CD14-positive monocyte (primary cell): Measurements from ENCODE around the gene PSMB7. TPM values are rescaled to one million over a fixed set of nuclear protein-coding genes. Genes with fewer than 3 reads are reported as not detected.

Source experiments
- DNase-seq, 3 donors: peaks; one replicate each; pipeline ENCODE4 v3.0.0-alpha.2; 2011 to 2022
- H2AFZ ChIP-seq: 2 replicates; pipeline ENCODE4 v1.6.0; 2012; ENCODE audit warnings: mild to moderate bottlenecking, low read depth, low read length, inconsistent platforms; ENCODE audit not compliant: insufficient read depth, poor library complexity, severe bottlenecking
- H3K27ac ChIP-seq, 2 donors: 1 replicate in 1 of 2; 2 replicates in 1 of 2; pipeline ENCODE4 v1.5.1; 2012 to 2013; ENCODE audit warnings: low read length in 2 of 2, control low read depth in 1 of 2, inconsistent platforms in 1 of 2, low read depth in 1 of 2, mild to moderate bottlenecking in 1 of 2
- H3K27me3 ChIP-seq, 2 donors: one replicate each; pipeline versions ENCODE4 v1.6.0 to v1.6.1; 2011 to 2013; ENCODE audit warnings: low read length in 2 of 2; ENCODE audit not compliant: control insufficient read depth in 2 of 2, insufficient read depth in 2 of 2
- H3K36me3 ChIP-seq, 2 donors: replicated peaks in 1 of 2; 1 replicate in 1 of 2; 2 replicates in 1 of 2; pipeline versions ENCODE4 v1.5.1 to v1.6.1; 2012 to 2013; ENCODE audit warnings: low read length in 2 of 2, control low read depth in 1 of 2, inconsistent platforms in 1 of 2, mild to moderate bottlenecking in 1 of 2; ENCODE audit not compliant: insufficient read depth in 2 of 2, control insufficient read depth in 1 of 2
- H3K4me1 ChIP-seq, 2 donors: 1 replicate in 1 of 2; 2 replicates in 1 of 2; pipeline versions ENCODE4 v1.5.1 to v1.6.1; 2012 to 2013; ENCODE audit warnings: low read length in 2 of 2, control low read depth in 1 of 2, inconsistent platforms in 1 of 2, mild to moderate bottlenecking in 1 of 2, moderate library complexity in 1 of 2; ENCODE audit not compliant: insufficient read depth in 2 of 2, control insufficient read depth in 1 of 2
- H3K4me2 ChIP-seq: replicated peaks from 2 replicates; pipeline ENCODE3; 2012; ENCODE audit warnings: low read length, moderate library complexity, mild to moderate bottlenecking; ENCODE audit not compliant: poor library complexity, severe bottlenecking; ENCODE audit errors: extremely low read depth
- H3K4me3 ChIP-seq, 3 experiments: fragments of 200-600 bp in 1 of 3; sonication (generic) in 1 of 3; replicated peaks in 1 of 3; 1 replicate in 2 of 3; 2 replicates in 1 of 3; pipeline ENCODE4 v1.5.1; 2011 to 2013; ENCODE audit warnings: low read length in 3 of 3, mild to moderate bottlenecking in 3 of 3, control low read depth in 2 of 3, low read depth in 2 of 3, inconsistent platforms in 1 of 3, moderate library complexity in 1 of 3
- H3K79me2 ChIP-seq: 2 replicates; pipeline ENCODE4 v1.6.0; 2012; ENCODE audit warnings: mild to moderate bottlenecking, control low read depth, inconsistent platforms, low read length, moderate library complexity; ENCODE audit not compliant: insufficient read depth
- H3K9ac ChIP-seq: 2 replicates; pipeline ENCODE4 v1.6.0; 2017; ENCODE audit warnings: low read length, mild to moderate bottlenecking; ENCODE audit not compliant: insufficient read depth, poor library complexity, severe bottlenecking
- H3K9me3 ChIP-seq, 2 donors: replicated peaks in 1 of 2; 1 replicate in 1 of 2; 2 replicates in 1 of 2; pipeline versions ENCODE4 v1.5.1 to v1.6.1; 2012 to 2013; ENCODE audit warnings: low read length in 2 of 2, control low read depth in 1 of 2; ENCODE audit not compliant: control insufficient read depth in 1 of 2, insufficient read depth in 1 of 2
- H4K20me1 ChIP-seq: 2 replicates; pipeline ENCODE4 v1.6.0; 2012; ENCODE audit warnings: mild to moderate bottlenecking, low read length, control low read depth, moderate library complexity; ENCODE audit not compliant: insufficient read depth
- H3K27ac Mint-ChIP-seq, 7 donors: one replicate each; pipeline ENCODE4 v1.8.0; 2020; ENCODE audit warnings: mild to moderate bottlenecking in 7 of 7, mixed read lengths in 7 of 7, moderate library complexity in 6 of 7, inconsistent platforms in 2 of 7
- H3K27me3 Mint-ChIP-seq, 3 donors: one replicate each; pipeline ENCODE4 v1.8.0; 2021 to 2022; ENCODE audit warnings: low read depth in 3 of 3, mild to moderate bottlenecking in 3 of 3, mixed read lengths in 3 of 3, moderate library complexity in 3 of 3, inconsistent platforms in 1 of 3
- H3K36me3 Mint-ChIP-seq, 2 donors: one replicate each; pipeline ENCODE4 v1.8.0; 2020; ENCODE audit warnings: mixed read lengths in 2 of 2, inconsistent platforms in 1 of 2, mild to moderate bottlenecking in 1 of 2
- H3K4me1 Mint-ChIP-seq: one replicate; pipeline ENCODE4 v1.8.0; 2020; ENCODE audit warnings: mild to moderate bottlenecking, mixed read lengths
- H3K4me3 Mint-ChIP-seq, 2 donors: one replicate each; pipeline ENCODE4 v1.8.0; 2020; ENCODE audit warnings: mild to moderate bottlenecking in 2 of 2, mixed read lengths in 2 of 2, moderate library complexity in 1 of 2
- H3K9me3 Mint-ChIP-seq, 7 donors: one replicate each; pipeline ENCODE4 v1.8.0; 2020 to 2022; ENCODE audit warnings: mixed read lengths in 7 of 7, mild to moderate bottlenecking in 6 of 7, moderate library complexity in 6 of 7, inconsistent platforms in 2 of 7
- WGBS: methylation state at CpG from one replicate; pipeline ENCODE4 v1.1.5; 2013; ENCODE audit warnings: missing lambda C conversion rate; ENCODE audit not compliant: insufficient coverage; 5-methylcytosine and 5-hydroxymethylcytosine counted together
- intact Hi-C, 2 donors: fragments of 100-400 bp; cut with micrococcal nuclease; formaldehyde crosslinking; loops; one replicate each; pipeline versions ENCODE4 v1.15.0 to v1.15.1; 2023
- polyA plus RNA-seq, 3 donors: library from polyadenylated mRNA; depleted of rRNA in 1 of 3; unstranded in 2 of 3; stranded (reverse) in 1 of 3; fragments of 300-500 nt in 2 of 3; fragments of >200 nt in 1 of 3; fragmentation: Illumina TruSeq in 2 of 3; gene quantifications; 1 replicate in 2 of 3; 2 replicates in 1 of 3; pipeline ENCODE4 v1.2.3, GENCODE V29; 2012 to 2021
- TF ChIP-seq, protein P1 (sequence below): fragments of 200-600 bp; IDR thresholded peaks from one replicate; pipeline ENCODE4 v1.8.0; 2022; ENCODE audit warnings: antibody characterized with exemption, mild to moderate bottlenecking

Gene PSMB7
- polyA plus RNA-seq, 3 donors, result 129 to 194 (median 191) TPM

DNA sequence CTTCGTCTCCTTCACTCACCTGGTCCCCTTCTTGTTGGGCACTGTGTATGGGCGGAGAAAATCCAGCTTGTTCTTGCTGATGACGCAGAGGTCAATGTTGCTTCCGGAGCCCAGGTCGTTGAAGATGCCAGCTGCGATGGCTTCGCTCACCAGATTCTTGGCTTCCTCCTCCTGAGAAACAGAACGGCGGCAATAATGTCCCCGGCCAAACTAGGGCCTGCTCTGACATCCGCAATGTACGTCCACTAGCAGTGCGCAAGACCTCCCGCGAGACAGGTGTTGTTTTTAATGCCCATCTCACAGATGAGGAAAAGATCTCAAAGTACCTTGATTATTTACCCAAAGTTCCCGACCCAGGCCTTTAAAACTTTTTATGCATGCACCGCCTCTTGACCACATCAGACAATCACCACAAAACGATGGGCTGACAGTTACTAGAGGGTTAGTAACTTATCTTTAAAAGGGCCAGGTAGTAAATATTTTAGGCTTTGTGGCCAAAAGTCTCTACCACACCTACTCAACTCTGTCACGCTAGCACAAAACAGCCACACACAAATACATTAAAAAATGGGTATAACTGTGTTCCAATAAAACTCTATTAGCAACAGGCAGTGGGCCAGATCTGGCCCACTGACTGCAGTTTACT, 58.4 kb downstream of the PSMB7 start:
- H3K4me3 ChIP-seq, result no peak overlapping the region
- DNase-seq, result no peak
- peak overlapping the region in 1 of 2 donors; percentile 32 for H3K27ac ChIP-seq
- peaks cover 60 to 94% of the 10 kb centered on the region in 2 donors for H3K36me3 ChIP-seq
- WGBS, result 96% methylated on average over 14 of the region's 19 CpGs
- H3K27ac Mint-ChIP-seq, result peak overlapping the region in 4 of 7 donors; percentile 43 to 80 (median 61)
- H3K27me3 ChIP-seq, result no peaks in the 10 kb centered on the region
- no peaks in the 10 kb centered on the region for H3K9me3 ChIP-seq
- H3K4me1 Mint-ChIP-seq, result peaks cover 32% of the 10 kb centered on the region
- peaks cover 57 to 76% of the 10 kb centered on the region in 2 donors for H3K36me3 Mint-ChIP-seq
- H3K4me1 ChIP-seq, result no peaks in the 10 kb centered on the region
- H3K27me3 Mint-ChIP-seq, result peaks cover 0 to 3% (median 0%) of the 10 kb centered on the region in 3 donors
- H3K4me2 ChIP-seq, result no peak overlapping the region
- H3K79me2 ChIP-seq, result peaks cover 87% of the 10 kb centered on the region
- intact Hi-C loops, result no loop called here
- H3K9me3 Mint-ChIP-seq, result peaks cover 0 to 2% (median 0%) of the 10 kb centered on the region in 7 donors
- no peak overlapping the region for H3K4me3 Mint-ChIP-seq
- H3K9ac ChIP-seq, result no peak overlapping the region
- TF ChIP-seq, protein P1, sequence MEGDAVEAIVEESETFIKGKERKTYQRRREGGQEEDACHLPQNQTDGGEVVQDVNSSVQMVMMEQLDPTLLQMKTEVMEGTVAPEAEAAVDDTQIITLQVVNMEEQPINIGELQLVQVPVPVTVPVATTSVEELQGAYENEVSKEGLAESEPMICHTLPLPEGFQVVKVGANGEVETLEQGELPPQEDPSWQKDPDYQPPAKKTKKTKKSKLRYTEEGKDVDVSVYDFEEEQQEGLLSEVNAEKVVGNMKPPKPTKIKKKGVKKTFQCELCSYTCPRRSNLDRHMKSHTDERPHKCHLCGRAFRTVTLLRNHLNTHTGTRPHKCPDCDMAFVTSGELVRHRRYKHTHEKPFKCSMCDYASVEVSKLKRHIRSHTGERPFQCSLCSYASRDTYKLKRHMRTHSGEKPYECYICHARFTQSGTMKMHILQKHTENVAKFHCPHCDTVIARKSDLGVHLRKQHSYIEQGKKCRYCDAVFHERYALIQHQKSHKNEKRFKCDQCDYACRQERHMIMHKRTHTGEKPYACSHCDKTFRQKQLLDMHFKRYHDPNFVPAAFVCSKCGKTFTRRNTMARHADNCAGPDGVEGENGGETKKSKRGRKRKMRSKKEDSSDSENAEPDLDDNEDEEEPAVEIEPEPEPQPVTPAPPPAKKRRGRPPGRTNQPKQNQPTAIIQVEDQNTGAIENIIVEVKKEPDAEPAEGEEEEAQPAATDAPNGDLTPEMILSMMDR, result no peak
- no peak overlapping the region for H2AFZ ChIP-seq
- peaks cover 97% of the 10 kb centered on the region for H4K20me1 ChIP-seq

DNA sequence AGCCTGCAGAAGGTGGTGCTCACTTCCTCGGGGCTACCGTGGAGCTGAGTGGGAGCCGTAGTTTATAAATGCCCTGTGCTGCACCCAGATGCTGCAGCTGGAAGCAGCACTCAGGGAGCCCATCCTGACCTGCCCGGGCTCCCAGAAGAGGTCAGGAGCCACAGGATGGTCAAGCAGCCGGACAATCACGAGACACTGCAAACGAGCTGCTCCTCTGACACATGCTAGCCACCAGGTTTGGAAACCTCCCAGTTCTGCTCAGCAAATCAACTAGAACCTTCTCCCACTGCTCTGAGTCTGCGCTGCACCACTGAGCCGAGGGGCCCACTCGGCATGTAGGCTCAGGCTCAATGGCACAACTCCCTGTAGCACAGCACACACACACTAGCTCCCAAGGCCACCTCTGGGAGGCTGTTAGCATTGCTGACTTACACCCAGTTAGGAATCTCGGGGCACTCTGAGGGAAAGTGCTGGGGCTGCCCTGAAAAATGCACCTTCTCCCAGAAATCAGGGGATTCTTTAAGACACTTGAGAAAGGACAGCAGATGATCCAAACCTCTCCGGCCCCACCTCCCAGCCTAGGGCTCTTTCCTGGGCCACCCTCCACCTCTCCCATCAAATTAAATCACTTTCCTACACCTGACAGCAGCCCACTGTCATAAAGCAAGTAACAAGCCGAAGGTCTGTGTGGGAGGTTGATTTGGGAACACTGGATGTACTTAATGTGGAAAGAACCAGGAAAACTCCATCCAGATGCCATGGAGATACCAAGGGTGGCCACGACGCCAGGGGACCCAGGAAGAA, 59.1 kb downstream of the PSMB7 start:
- no peak overlapping the region for H3K9ac ChIP-seq
- DNase-seq, result no peak
- intact Hi-C loops, result no loop called here
- H3K4me2 ChIP-seq, result no peak overlapping the region
- no peaks in the 10 kb centered on the region for H3K27me3 ChIP-seq
- no peaks in the 10 kb centered on the region for H3K9me3 ChIP-seq
- peaks cover 0 to 3% (median 0%) of the 10 kb centered on the region in 3 donors for H3K27me3 Mint-ChIP-seq
- H4K20me1 ChIP-seq, result peaks cover 97% of the 10 kb centered on the region
- H3K4me1 ChIP-seq, result no peaks in the 10 kb centered on the region
- peaks cover 80% of the 10 kb centered on the region for H3K79me2 ChIP-seq
- H3K4me3 ChIP-seq, result no peak overlapping the region
- WGBS, result 82% methylated on average over 12 of the region's 15 CpGs
- peaks cover 64 to 83% of the 10 kb centered on the region in 2 donors for H3K36me3 Mint-ChIP-seq
- peaks cover 32% of the 10 kb centered on the region for H3K4me1 Mint-ChIP-seq
- no peak overlapping the region for H2AFZ ChIP-seq
- peak overlapping the region in 4 of 7 donors; percentile 3 to 80 (median 44) for H3K27ac Mint-ChIP-seq
- H3K27ac ChIP-seq, result peak overlapping the region in 1 of 2 donors; percentile 8
- H3K36me3 ChIP-seq, result peaks cover 67 to 97% of the 10 kb centered on the region in 2 donors
- H3K9me3 Mint-ChIP-seq, result peaks cover 0 to 2% (median 0%) of the 10 kb centered on the region in 7 donors
- H3K4me3 Mint-ChIP-seq, result no peak overlapping the region
- TF ChIP-seq, protein P1, result no peak
